Measurements from ENCODE around the gene SLC23A2. TPM values are rescaled to one million over a fixed set of nuclear protein-coding genes. Genes with fewer than 3 reads are reported as not detected.

SLC23A2 gene
- polyA plus RNA-seq, 1 of the 3 experiments (the other 2 are of a cell fraction) = 14.0 TPM

DNA sequence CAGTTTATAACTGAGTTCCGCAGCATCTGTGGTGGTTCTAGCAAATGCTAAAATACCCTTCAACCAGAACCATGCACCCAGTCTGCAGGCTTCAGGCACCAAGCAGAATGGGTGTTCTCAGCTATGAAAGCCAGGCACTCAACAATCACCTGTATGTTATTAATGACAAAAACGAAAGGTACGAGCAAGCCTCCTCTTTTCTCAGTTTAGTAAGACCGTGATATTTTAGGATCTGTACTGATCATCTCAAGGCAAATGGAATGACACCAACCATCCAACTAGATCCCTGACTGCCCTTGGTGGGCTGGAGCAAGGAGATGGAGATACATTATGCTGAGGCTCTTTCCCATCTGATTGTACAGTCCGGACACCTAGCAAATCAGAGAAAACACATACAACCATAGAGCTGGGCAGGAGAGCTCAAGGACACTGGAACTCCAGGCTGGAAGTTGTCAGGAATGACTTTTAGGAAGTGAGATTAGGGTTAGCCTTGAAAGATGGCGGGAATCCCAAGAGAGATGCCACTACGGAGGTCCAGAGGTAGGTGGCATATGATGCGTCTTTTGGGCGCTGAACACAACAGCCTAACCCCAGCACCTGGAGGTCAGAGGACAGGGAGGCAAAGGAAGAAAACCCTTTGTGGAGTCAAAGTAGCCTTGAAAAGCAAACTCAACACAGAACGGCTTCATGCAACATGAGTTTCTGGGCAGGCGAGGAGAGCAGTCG, 33.4 kb downstream of the SLC23A2 start:
- H3K9me2 ChIP-seq = no peaks in the 10 kb centered on the region

DNA sequence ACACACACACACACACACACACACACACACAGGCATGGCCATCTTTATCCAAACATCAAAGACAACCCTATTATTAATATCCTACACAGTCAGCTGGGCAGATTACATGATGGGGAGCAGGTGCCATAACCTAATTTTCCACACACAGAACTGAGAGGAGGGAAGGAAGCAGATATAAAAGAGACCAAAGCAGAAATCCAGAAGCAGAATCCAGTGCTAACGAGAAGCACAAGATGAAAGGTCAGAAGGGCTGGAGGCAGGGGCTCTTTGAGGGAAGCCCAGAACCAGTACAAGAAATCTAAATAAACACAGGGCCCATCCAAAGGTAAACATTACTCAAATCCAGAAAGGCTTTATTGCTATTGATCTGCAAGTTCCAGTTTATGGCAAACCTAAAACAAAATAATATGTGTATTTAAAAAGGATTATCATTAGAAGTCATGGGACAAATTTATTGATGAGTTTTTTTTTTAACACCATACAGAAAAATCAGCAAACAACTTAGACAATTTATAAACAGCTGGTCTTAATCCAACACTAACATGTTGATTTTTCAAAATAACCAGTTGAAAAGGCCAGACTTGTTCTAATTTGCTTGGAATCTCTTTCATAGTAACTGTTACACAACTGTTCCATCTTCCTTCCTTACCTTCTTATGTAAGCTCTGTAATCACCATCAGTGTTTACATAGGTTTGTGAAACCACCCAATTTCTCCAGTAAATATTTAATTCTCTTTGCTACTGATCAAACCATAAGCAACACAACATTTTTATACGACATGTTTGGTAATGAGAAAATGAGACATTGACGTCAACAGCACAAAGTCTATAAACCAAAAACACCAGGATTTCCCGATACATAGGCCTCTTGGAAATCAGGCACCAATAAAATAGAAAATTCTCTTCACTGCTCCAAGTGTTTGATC, 34.2 kb downstream of the SLC23A2 start:
- no peaks in the 10 kb centered on the region for H3K27me3 ChIP-seq (ENCODE audit: insufficient read depth)
- H3K4me1 ChIP-seq (ENCODE audit: control insufficient read depth in 1 of 2, insufficient read depth in 2 of 2, low read depth in 1 of 2, low read length in 1 of 2) = no peaks in the 10 kb centered on the region; a peak in 1 of 4 replicates
- no peaks in the 10 kb centered on the region for H3K9me2 ChIP-seq
- DNase-seq = peak; percentile 37
- no peaks in the 10 kb centered on the region for H3K79me2 ChIP-seq (ENCODE audit: insufficient read depth)
- H2AFZ ChIP-seq (ENCODE audit: low read depth) = no peak overlapping the region
- no peak overlapping the region for H3K9ac ChIP-seq
- no peak overlapping the region for H3K4me2 ChIP-seq
- H4K20me1 ChIP-seq (ENCODE audit: insufficient read depth) = no peaks in the 10 kb centered on the region
- ChIA-PET POLR2A (no interaction called here), CTCF (interaction anchor here (1.0 to 2.1 kb wide), 4 partner anchors 10 to 209 kb away, joined by 3 to 16 read pairs (median 4); no protein-coding TSS in a partner anchor)
- H3K9me3 ChIP-seq = no peaks in the 10 kb centered on the region
- 73% methylated on average over 4 of the region's 4 CpGs for WGBS (ENCODE audit: low lambda C conversion rate)
- no peak overlapping the region for H3K4me3 ChIP-seq (ENCODE audit: low read depth in 2 of 2, low read length in 1 of 2)
- H3F3A ChIP-seq (replicated peaks; ENCODE audit: insufficient read depth) = no peaks in the 10 kb centered on the region
- H3K27ac ChIP-seq (ENCODE audit: low read depth in 2 of 2, low read length in 1 of 2) = peak overlapping the region in 1 of 2 experiments; percentile 16; a peak in 1 of 4 replicates
- H3K36me3 ChIP-seq (replicated peaks in 1 of 2; ENCODE audit: control insufficient read depth in 1 of 2, insufficient read depth in 2 of 2, low read length in 1 of 2) = peaks cover 3 to 8% of the 10 kb centered on the region in 2 experiments
- TF ChIP-seq, protein P1, sequence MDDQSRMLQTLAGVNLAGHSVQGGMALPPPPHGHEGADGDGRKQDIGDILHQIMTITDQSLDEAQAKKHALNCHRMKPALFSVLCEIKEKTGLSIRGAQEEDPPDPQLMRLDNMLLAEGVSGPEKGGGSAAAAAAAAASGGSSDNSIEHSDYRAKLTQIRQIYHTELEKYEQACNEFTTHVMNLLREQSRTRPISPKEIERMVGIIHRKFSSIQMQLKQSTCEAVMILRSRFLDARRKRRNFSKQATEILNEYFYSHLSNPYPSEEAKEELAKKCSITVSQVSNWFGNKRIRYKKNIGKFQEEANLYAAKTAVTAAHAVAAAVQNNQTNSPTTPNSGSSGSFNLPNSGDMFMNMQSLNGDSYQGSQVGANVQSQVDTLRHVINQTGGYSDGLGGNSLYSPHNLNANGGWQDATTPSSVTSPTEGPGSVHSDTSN (IDR thresholded peaks at IDR 0.05) = no peak
- TF ChIP-seq IRF3 (IDR thresholded peaks at IDR 0.05; ENCODE audit: low read depth, low read length) (no peak), ZBTB33 (IDR thresholded peaks at IDR 0.05; ENCODE audit: borderline replicate concordance, low read depth) (no peak), RAD21 (IDR thresholded peaks at IDR 0.05; ENCODE audit: low read length) (peak; percentile 22), TCF12 (IDR thresholded peaks at IDR 0.05) (no peak), MXI1 (IDR thresholded peaks at IDR 0.05; ENCODE audit: low read depth, low read length) (no peak)
- TF ChIP-seq, protein P2, sequence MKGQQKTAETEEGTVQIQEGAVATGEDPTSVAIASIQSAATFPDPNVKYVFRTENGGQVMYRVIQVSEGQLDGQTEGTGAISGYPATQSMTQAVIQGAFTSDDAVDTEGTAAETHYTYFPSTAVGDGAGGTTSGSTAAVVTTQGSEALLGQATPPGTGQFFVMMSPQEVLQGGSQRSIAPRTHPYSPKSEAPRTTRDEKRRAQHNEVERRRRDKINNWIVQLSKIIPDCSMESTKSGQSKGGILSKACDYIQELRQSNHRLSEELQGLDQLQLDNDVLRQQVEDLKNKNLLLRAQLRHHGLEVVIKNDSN (IDR thresholded peaks at IDR 0.05; ENCODE audit: borderline replicate concordance, low read depth) = no peak

More for the DNA sequence above, 33.4 kb downstream of the SLC23A2 start:
- Histone ChIP-seq H3F3A (replicated peaks; ENCODE audit: insufficient read depth) (no peaks in the 10 kb centered on the region), H2AFZ (ENCODE audit: low read depth) (no peak overlapping the region), H3K27me3 (ENCODE audit: insufficient read depth) (no peaks in the 10 kb centered on the region), H3K27ac (ENCODE audit: low read depth in 2 of 2, low read length in 1 of 2) (no peak overlapping the region), H3K9me3 (no peaks in the 10 kb centered on the region), H3K4me2 (no peak overlapping the region), H3K4me3 (ENCODE audit: low read depth in 2 of 2, low read length in 1 of 2) (no peak overlapping the region), H4K20me1 (ENCODE audit: insufficient read depth) (no peaks in the 10 kb centered on the region), H3K4me1 (ENCODE audit: control insufficient read depth in 1 of 2, insufficient read depth in 2 of 2, low read depth in 1 of 2, low read length in 1 of 2) (no peaks in the 10 kb centered on the region; a peak in 1 of 4 replicates), H3K9ac (no peak overlapping the region), H3K36me3 (replicated peaks in 1 of 2; ENCODE audit: control insufficient read depth in 1 of 2, insufficient read depth in 2 of 2, low read length in 1 of 2) (peaks cover 3 to 8% of the 10 kb centered on the region in 2 experiments), H3K79me2 (ENCODE audit: insufficient read depth) (no peaks in the 10 kb centered on the region)
- WGBS (ENCODE audit: low lambda C conversion rate) = 91% methylated on average over 12 of the region's 12 CpGs
- DNase-seq = no peak
- ChIA-PET POLR2A (no interaction called here), CTCF (interaction anchor here (1.0 kb wide), 1 partner anchor 133 kb away, joined by 4 read pairs; no protein-coding TSS in a partner anchor)
- TF ChIP-seq FOXJ3 (CRISPR knock-in tag; IDR thresholded peaks at IDR 0.05) = no peak
- TF ChIP-seq TCF12 (IDR thresholded peaks at IDR 0.05) = no peak
- no peak for TF ChIP-seq ZBTB33 (IDR thresholded peaks at IDR 0.05; ENCODE audit: borderline replicate concordance, low read depth)
- no peak for TF ChIP-seq MEF2A (IDR thresholded peaks at IDR 0.05; ENCODE audit: borderline replicate concordance, low read depth)
- TF ChIP-seq IRF3 (IDR thresholded peaks at IDR 0.05; ENCODE audit: low read depth, low read length) = no peak
